ENCODE data around the gene ANKRD18B.
"Not testable (repeated sequence)": the region's sequence is repeated elsewhere in the genome, so short reads cannot be mapped to it uniquely, and the experiment has no call there.

Gene ANKRD18B

GRCh38 chr9:33523397-33524305, at the start of gene ANKRD18B:
ANKRD18B (plus strand) TSS chr9:33524251; CDS start chr9:33524490, 239 bp downstream.
- peak within 1 kb of the TSS; percentile 95 for H3K27ac ChIP-seq
- TF ChIP-seq CTCF (conservative IDR thresholded peaks at IDR 0.05), result peak; percentile 52

- no peak for TF ChIP-seq CTCF (conservative IDR thresholded peaks at IDR 0.05)
- no peak overlapping the region for H3K27ac ChIP-seq
Measured at GRCh38 chr9:33475357-33475756, 48.7 kb upstream of the ANKRD18B start.

- no peak overlapping the region for H3K27ac ChIP-seq
- TF ChIP-seq CTCF (conservative IDR thresholded peaks at IDR 0.05), result no peak
Measured at GRCh38 chr9:33476503-33476902, 47.5 kb upstream of the ANKRD18B start.

GRCh38 chr9:33480106-33480505, 43.9 kb upstream of the ANKRD18B start:
- H3K27ac ChIP-seq, result no peak overlapping the region
- TF ChIP-seq CTCF (conservative IDR thresholded peaks at IDR 0.05), result no peak

- TF ChIP-seq CTCF (conservative IDR thresholded peaks at IDR 0.05), result no peak
Measured at GRCh38 chr9:33480976-33481375, 43.1 kb upstream of the ANKRD18B start.

GRCh38 chr9:33485312-33485711, 38.7 kb upstream of the ANKRD18B start:
- H3K27ac ChIP-seq, result not testable (repeated sequence)

More at GRCh38 chr9:33480976-33481375, 43.1 kb upstream of the ANKRD18B start:
- no peak overlapping the region for H3K27ac ChIP-seq

GRCh38 chr9:33489066-33489465, 35.0 kb upstream of the ANKRD18B start:
- H3K27ac ChIP-seq, result no peak overlapping the region
- TF ChIP-seq CTCF (conservative IDR thresholded peaks at IDR 0.05), result no peak

GRCh38 chr9:33493819-33494218, 30.2 kb upstream of the ANKRD18B start:
- H3K27ac ChIP-seq, result peak overlapping the region; percentile 84
